DOHH2 (cell line): Measurements from ENCODE around the gene B4GALT2.

Experiments
- H3F3A ChIP-seq: fragments of 200-600 bp; sonication (generic), shearing (Covaris generic); 2 replicates; pipeline ENCODE4 v1.6.0; 2016; ENCODE audit warnings: antibody characterized with exemption, mild to moderate bottlenecking; ENCODE audit not compliant: control insufficient read depth, insufficient read depth
- H3K27ac ChIP-seq: fragments of 200-600 bp; sonication (generic); 2 replicates; pipeline ENCODE4 v1.5.1; 2014; ENCODE audit warnings: low read depth, mild to moderate bottlenecking, low read length, moderate library complexity
- H3K27me3 ChIP-seq: fragments of 200-600 bp; sonication (generic); 2 replicates; pipeline ENCODE4 v1.6.1; 2014; ENCODE audit warnings: mild to moderate bottlenecking, low read length, mixed read lengths; ENCODE audit not compliant: control insufficient read depth
- H3K36me3 ChIP-seq: fragments of 200-600 bp; sonication (generic); 2 replicates; pipeline ENCODE4 v1.6.1; 2014; ENCODE audit warnings: mild to moderate bottlenecking, low read length, moderate library complexity, mixed read lengths; ENCODE audit not compliant: control insufficient read depth
- H3K4me1 ChIP-seq: fragments of 200-600 bp; sonication (generic); 2 replicates; pipeline ENCODE4 v1.6.1; 2014; ENCODE audit warnings: mild to moderate bottlenecking, low read length, mixed read lengths; ENCODE audit not compliant: control insufficient read depth
- H3K4me2 ChIP-seq: fragments of 200-600 bp; sonication (generic); 2 replicates; pipeline ENCODE4 v1.6.0; 2014; ENCODE audit warnings: mild to moderate bottlenecking, low read length, moderate library complexity
- H3K4me3 ChIP-seq: fragments of 200-600 bp; sonication (generic); 2 replicates; pipeline ENCODE4 v1.5.1; 2014; ENCODE audit warnings: mild to moderate bottlenecking, low read length, mixed read lengths
- H3K79me2 ChIP-seq: fragments of 200-600 bp; sonication (generic); 2 replicates; pipeline ENCODE4 v1.6.1; 2014; ENCODE audit warnings: mild to moderate bottlenecking, low read length, mixed read lengths; ENCODE audit not compliant: control insufficient read depth
- H3K9me2 ChIP-seq: fragments of 200-600 bp; sonication (generic); replicated peaks from 2 replicates; pipeline ENCODE4 v1.6.1; 2014; ENCODE audit warnings: mild to moderate bottlenecking, low read length, mixed read lengths; ENCODE audit not compliant: control insufficient read depth
- H3K9me3 ChIP-seq: fragments of 200-600 bp; sonication (generic); 2 replicates; pipeline ENCODE4 v1.6.1; 2014; ENCODE audit warnings: antibody characterized with exemption, low read length, mixed read lengths; ENCODE audit not compliant: control insufficient read depth, insufficient read depth
- H4K20me1 ChIP-seq: fragments of 200-600 bp; sonication (generic); 2 replicates; pipeline ENCODE4 v1.6.0; 2014; ENCODE audit warnings: low read depth, mild to moderate bottlenecking, antibody characterized with exemption, low read length, moderate library complexity; ENCODE audit not compliant: control insufficient read depth, insufficient read depth
- CTCF ChIP-seq: fragments of 200-600 bp; sonication (generic); IDR thresholded peaks from one replicate; pipeline ENCODE4 v1.5.1; 2014; ENCODE audit warnings: antibody characterized with exemption, mild to moderate bottlenecking, low read depth, low read length; ENCODE audit not compliant: poor library complexity, severe bottlenecking
- EZH2phosphoT487 ChIP-seq: fragments of 200-600 bp; sonication (generic); IDR thresholded peaks from 2 replicates; pipeline ENCODE4 v1.6.1; 2017; ENCODE audit warnings: borderline replicate concordance, mild to moderate bottlenecking, antibody characterized with exemption, low read length, moderate library complexity, mixed read lengths

Gene B4GALT2

GRCh38 chr1:44021581-44022321 lies 42.7 kb downstream of the B4GALT2 start:
- H3K9me3 ChIP-seq = no peaks in the 10 kb centered on the region
- no peak overlapping the region for H3K27ac ChIP-seq
- TF ChIP-seq CTCF (no peak), EZH2phosphoT487 (no peak)
- no peaks in the 10 kb centered on the region for H3K9me2 ChIP-seq
- no peaks in the 10 kb centered on the region for H3K79me2 ChIP-seq
- H3K4me2 ChIP-seq = no peak overlapping the region
- H3K36me3 ChIP-seq = no peaks in the 10 kb centered on the region
- H4K20me1 ChIP-seq = no peaks in the 10 kb centered on the region
- H3K27me3 ChIP-seq = no peaks in the 10 kb centered on the region
- peaks cover 8% of the 10 kb centered on the region for H3K4me1 ChIP-seq
- no peak overlapping the region for H3K4me3 ChIP-seq
- H3F3A ChIP-seq = no peaks in the 10 kb centered on the region

GRCh38 chr1:44024031-44024902 lies 45.3 kb downstream of the B4GALT2 start:
- Histone ChIP-seq H3F3A (no peaks in the 10 kb centered on the region), H3K27ac (no peak overlapping the region)
- TF ChIP-seq EZH2phosphoT487 (no peak), CTCF (no peak)

GRCh38 chr1:44024903-44025525 lies 46.0 kb downstream of the B4GALT2 start:
- Histone ChIP-seq H3K4me1 (peaks cover 18% of the 10 kb centered on the region), H3K4me2 (no peak overlapping the region), H3K79me2 (no peaks in the 10 kb centered on the region), H3K9me2 (no peaks in the 10 kb centered on the region), H3K9me3 (no peaks in the 10 kb centered on the region), H3K27ac (no peak overlapping the region), H3K36me3 (no peaks in the 10 kb centered on the region), H3K4me3 (no peak overlapping the region), H4K20me1 (no peaks in the 10 kb centered on the region), H3K27me3 (no peaks in the 10 kb centered on the region), H3F3A (no peaks in the 10 kb centered on the region)
- TF ChIP-seq CTCF (no peak), EZH2phosphoT487 (no peak)

More at GRCh38 chr1:44024031-44024902, 45.3 kb downstream of the B4GALT2 start:
- H3K4me3 ChIP-seq = no peak overlapping the region
- H3K36me3 ChIP-seq = no peaks in the 10 kb centered on the region
- no peaks in the 10 kb centered on the region for H3K27me3 ChIP-seq
- H3K79me2 ChIP-seq = no peaks in the 10 kb centered on the region
- H4K20me1 ChIP-seq = no peaks in the 10 kb centered on the region
- H3K4me2 ChIP-seq = no peak overlapping the region
- no peaks in the 10 kb centered on the region for H3K9me2 ChIP-seq
- no peaks in the 10 kb centered on the region for H3K9me3 ChIP-seq
- peaks cover 13% of the 10 kb centered on the region for H3K4me1 ChIP-seq
